HCT116 (cell line): ENCODE data around the gene GALNT2. TPM values are rescaled to one million over a fixed set of nuclear protein-coding genes. Genes with fewer than 3 reads are reported as not detected.

Experiments
- ATAC-seq: fragments of 200-7000 bp; cut with Tn5 transposase; 2 replicates; pipeline ENCODE4 v1.9.1; 2020; ENCODE audit warnings: mild to moderate bottlenecking, moderate library complexity
- BruUV-seq: library from RNA; stranded (reverse); fragments of 400-500 nt; replicated peaks from 2 replicates; lab custom pipeline; 2021; lab: Mats Ljungman, UMichigan
- CTCF ChIA-PET: fragments of 300-600 bp; sonication (Branson Sonifier 250); formaldehyde crosslinking; loops from one replicate; lab custom pipeline; 2021; ENCODE audit warnings: antibody characterized with exemption; lab: Charles Lee
- POLR2A ChIA-PET: fragments of 300-600, 350-600 bp; sonication (Branson Sonifier 250); formaldehyde crosslinking; loops from one replicate; lab custom pipeline; 2021; ENCODE audit warnings: antibody characterized with exemption; lab: Charles Lee
- RAD21 ChIA-PET, 2 experiments: fragments of 300-600 bp; sonication (Branson Sonifier 250); formaldehyde crosslinking; loops; one replicate each; lab custom pipeline; 2023; ENCODE audit warnings: low total read pairs in 2 of 2; ENCODE audit not compliant: uncharacterized antibody in 2 of 2, unreplicated experiment in 2 of 2, low non-redundant PET in 1 of 2; lab: Charles Lee
- DNase-seq: peaks from one replicate; pipeline ENCODE4 v3.0.0-alpha.2; 2010; ENCODE audit warnings: low read depth, low spot score
- H2AFZ ChIP-seq: fragments of 200-600 bp; shearing (Covaris generic), sonication (generic); 2 replicates; pipeline ENCODE4 v1.6.1; 2017; ENCODE audit warnings: low read depth, mixed run types, mixed read lengths, antibody characterized with exemption, low read length; ENCODE audit not compliant: poor library complexity, severe bottlenecking
- H3K27ac ChIP-seq: 2 replicates; pipeline ENCODE4 v1.5.1; 2012; ENCODE audit warnings: low read depth, low read length
- H3K27me3 ChIP-seq: fragments of 200-600 bp; sonication (generic); 2 replicates; pipeline ENCODE4 v1.6.1; 2016; ENCODE audit warnings: mixed run types, low read length, mixed read lengths; ENCODE audit not compliant: insufficient read depth
- H3K36me3 ChIP-seq, 2 experiments: fragments of 200-500 bp in 1 of 2; fragments of 200-600 bp in 1 of 2; sonication (Bioruptor generic) in 1 of 2; sonication (generic) in 1 of 2; 2 replicates each; pipeline versions ENCODE4 v1.5.1 to v1.6.1; 2014 to 2016; ENCODE audit warnings: low read length in 2 of 2, inconsistent platforms in 1 of 2, mixed read lengths in 1 of 2, mixed run types in 1 of 2; ENCODE audit not compliant: insufficient read depth in 2 of 2, control insufficient read depth in 1 of 2
- H3K4me1 ChIP-seq, 2 experiments: fragments of 200-600 bp in 1 of 2; sonication (generic) in 1 of 2; 2 replicates each; pipeline versions ENCODE4 v1.5.1 to v1.6.1; 2012 to 2017; ENCODE audit warnings: low read length in 2 of 2, inconsistent platforms in 1 of 2, mild to moderate bottlenecking in 1 of 2, mixed read lengths in 1 of 2, mixed run types in 1 of 2, moderate library complexity in 1 of 2; ENCODE audit not compliant: insufficient read depth in 2 of 2, control insufficient read depth in 1 of 2
- H3K4me2 ChIP-seq: fragments of 200-600 bp; sonication (generic); 2 replicates; pipeline ENCODE4 v1.6.1; 2017; ENCODE audit warnings: mixed run types, low read length, mixed read lengths
- H3K4me3 ChIP-seq, 2 experiments: fragments of 200-600 bp in 1 of 2; sonication (generic) in 1 of 2; replicated peaks in 1 of 2; 2 replicates each; pipeline ENCODE4 v1.5.1; 2011 to 2016; ENCODE audit warnings: low read length in 2 of 2, control low read depth in 1 of 2, low read depth in 1 of 2, mild to moderate bottlenecking in 1 of 2, mixed read lengths in 1 of 2, mixed run types in 1 of 2
- H3K79me2 ChIP-seq: fragments of 200-600 bp; sonication (generic); 2 replicates; pipeline ENCODE4 v1.6.1; 2017; ENCODE audit warnings: mild to moderate bottlenecking, mixed run types, low read length, moderate library complexity, mixed read lengths; ENCODE audit not compliant: insufficient read depth
- H3K9ac ChIP-seq: fragments of 200-600 bp; sonication (generic); 2 replicates; pipeline ENCODE4 v1.6.1; 2016; ENCODE audit warnings: low read length, mixed read lengths
- H3K9me2 ChIP-seq: fragments of 200-600 bp; sonication (generic), shearing (Covaris generic); 2 replicates; pipeline ENCODE4 v1.6.1; 2017; ENCODE audit warnings: mixed run types, mild to moderate bottlenecking, moderate library complexity; ENCODE audit not compliant: insufficient read depth
- H3K9me3 ChIP-seq, 2 experiments: fragments of 200-500 bp in 1 of 2; fragments of 200-600 bp in 1 of 2; sonication (Bioruptor generic) in 1 of 2; sonication (generic) in 1 of 2; 2 replicates each; pipeline ENCODE4 v1.6.1; 2014 to 2017; ENCODE audit warnings: low read length in 2 of 2, mixed read lengths in 2 of 2, inconsistent platforms in 1 of 2, low read depth in 1 of 2, mild to moderate bottlenecking in 1 of 2, mixed run types in 1 of 2, moderate library complexity in 1 of 2; ENCODE audit not compliant: control insufficient read depth in 1 of 2, insufficient read depth in 1 of 2
- H4K20me1 ChIP-seq: fragments of 200-600 bp; sonication (generic), shearing (Covaris generic); 2 replicates; pipeline ENCODE4 v1.6.1; 2017; ENCODE audit warnings: mixed run types, mild to moderate bottlenecking, moderate library complexity; ENCODE audit not compliant: insufficient read depth
- CBX3 ChIP-seq: IDR thresholded peaks from 2 replicates; pipeline ENCODE4 v1.6.1; 2012; ENCODE audit warnings: low read depth
- CEBPB ChIP-seq: IDR thresholded peaks from 2 replicates; pipeline ENCODE4 v1.6.1; 2012; ENCODE audit warnings: low read depth
- EGR1 ChIP-seq: IDR thresholded peaks from 2 replicates; pipeline ENCODE4 v1.6.1; 2012; ENCODE audit warnings: low read depth
- ELF1 ChIP-seq: IDR thresholded peaks from 2 replicates; pipeline ENCODE4 v1.6.1; 2012; ENCODE audit warnings: low read depth, borderline replicate concordance
- EZH2phosphoT487 ChIP-seq: fragments of 200-600 bp; IDR thresholded peaks from 2 replicates; pipeline ENCODE4 v1.6.1; 2018; ENCODE audit warnings: antibody characterized with exemption, borderline replicate concordance
- JUND ChIP-seq: IDR thresholded peaks from 2 replicates; pipeline ENCODE4 v1.6.1; 2012
- POLR2A ChIP-seq: IDR thresholded peaks from 2 replicates; pipeline ENCODE4 v1.7.0; 2011; ENCODE audit warnings: borderline replicate concordance; ENCODE audit not compliant: insufficient read depth, insufficient read length; ENCODE audit errors: extremely low read depth
- POLR2AphosphoS5 ChIP-seq: IDR thresholded peaks from 2 replicates; pipeline ENCODE4 v1.6.1; 2011; ENCODE audit warnings: mild to moderate bottlenecking, low read depth, low read length, moderate library complexity
- RAD21 ChIP-seq: IDR thresholded peaks from 2 replicates; pipeline ENCODE4 v1.6.1; 2012; ENCODE audit warnings: low read depth, mild to moderate bottlenecking
- SIN3A ChIP-seq: IDR thresholded peaks from 2 replicates; pipeline ENCODE4 v1.6.1; 2012; ENCODE audit warnings: low read depth
- SRF ChIP-seq: IDR thresholded peaks from 2 replicates; pipeline ENCODE4 v1.6.1; 2012; ENCODE audit warnings: low read depth
- TCF7L2 ChIP-seq: IDR thresholded peaks from 2 replicates; pipeline ENCODE4 v1.7.0; 2011; ENCODE audit warnings: borderline replicate concordance, inconsistent platforms; ENCODE audit not compliant: insufficient read depth, insufficient read length; ENCODE audit errors: extremely low read depth
- ZFX ChIP-seq: fragments of 450-650 bp; IDR thresholded peaks from 2 replicates; pipeline ENCODE4 v1.6.1; 2017
- ZNF274 ChIP-seq: fragments of 200-500 bp; sonication (Bioruptor generic); IDR thresholded peaks from 2 replicates; pipeline ENCODE4 v1.6.1; 2014; ENCODE audit warnings: mild to moderate bottlenecking, low read depth, low read length, inconsistent platforms
- intact Hi-C: fragments of 100-400 bp; cut with micrococcal nuclease; formaldehyde crosslinking; loops from 2 replicates; pipeline ENCODE4 v1.10.0; 2022
- total RNA-seq: library from RNA; stranded (reverse); gene quantifications from one replicate; pipeline ENCODE4 v1.2.1, GENCODE V29; 2021; ENCODE audit not compliant: unreplicated experiment
- TF ChIP-seq, protein P1 (sequence below), 3 experiments: fragments of 200-600 bp in 1 of 3; sonication (generic) in 1 of 3; IDR thresholded peaks in 2 of 3; conservative IDR thresholded peaks in 1 of 3; 2 replicates each; pipeline ENCODE4 v1.5.1; 2012 to 2017; ENCODE audit warnings: low read depth in 2 of 3, low read length in 2 of 3, antibody characterized with exemption in 1 of 3, borderline replicate concordance in 1 of 3, control low read depth in 1 of 3, mild to moderate bottlenecking in 1 of 3, mixed read lengths in 1 of 3, mixed run types in 1 of 3, moderate library complexity in 1 of 3; ENCODE audit not compliant: insufficient read depth in 1 of 3
- TF ChIP-seq, protein P2 (sequence below): IDR thresholded peaks from 2 replicates; pipeline ENCODE4 v1.6.1; 2012
- TF ChIP-seq, protein P3 (sequence below): IDR thresholded peaks from 2 replicates; pipeline ENCODE4 v1.6.1; 2011; ENCODE audit warnings: mild to moderate bottlenecking, low read length, moderate library complexity; ENCODE audit not compliant: insufficient replicate concordance; ENCODE audit errors: extremely low read depth

The GALNT2 gene
- total RNA-seq, 1 experiment from 2014 or later = 40.8 TPM

DNA sequence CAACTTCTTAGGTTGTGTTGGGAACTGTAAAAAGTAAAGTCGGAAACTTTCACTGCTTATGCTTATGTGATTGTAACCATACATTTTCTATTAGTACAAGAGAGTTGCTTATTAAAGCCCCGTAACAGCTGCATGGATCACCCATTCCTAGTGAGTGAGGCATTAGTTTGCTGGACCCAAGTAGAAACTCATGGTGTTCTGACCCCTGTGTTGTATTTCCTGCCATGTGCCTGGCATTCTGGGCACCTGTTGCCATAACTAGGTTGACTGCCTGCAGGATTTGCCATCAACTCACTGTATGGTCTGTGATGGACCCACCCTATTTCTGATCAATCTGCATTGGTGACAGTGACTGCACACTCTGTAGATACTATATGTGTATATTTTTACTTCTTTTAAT, 186.1 kb downstream of the GALNT2 start (continued):
- no peak for TF ChIP-seq CEBPB
- TF ChIP-seq EGR1 = no peak
- no peak for TF ChIP-seq POLR2A
- TF ChIP-seq, protein P1, sequence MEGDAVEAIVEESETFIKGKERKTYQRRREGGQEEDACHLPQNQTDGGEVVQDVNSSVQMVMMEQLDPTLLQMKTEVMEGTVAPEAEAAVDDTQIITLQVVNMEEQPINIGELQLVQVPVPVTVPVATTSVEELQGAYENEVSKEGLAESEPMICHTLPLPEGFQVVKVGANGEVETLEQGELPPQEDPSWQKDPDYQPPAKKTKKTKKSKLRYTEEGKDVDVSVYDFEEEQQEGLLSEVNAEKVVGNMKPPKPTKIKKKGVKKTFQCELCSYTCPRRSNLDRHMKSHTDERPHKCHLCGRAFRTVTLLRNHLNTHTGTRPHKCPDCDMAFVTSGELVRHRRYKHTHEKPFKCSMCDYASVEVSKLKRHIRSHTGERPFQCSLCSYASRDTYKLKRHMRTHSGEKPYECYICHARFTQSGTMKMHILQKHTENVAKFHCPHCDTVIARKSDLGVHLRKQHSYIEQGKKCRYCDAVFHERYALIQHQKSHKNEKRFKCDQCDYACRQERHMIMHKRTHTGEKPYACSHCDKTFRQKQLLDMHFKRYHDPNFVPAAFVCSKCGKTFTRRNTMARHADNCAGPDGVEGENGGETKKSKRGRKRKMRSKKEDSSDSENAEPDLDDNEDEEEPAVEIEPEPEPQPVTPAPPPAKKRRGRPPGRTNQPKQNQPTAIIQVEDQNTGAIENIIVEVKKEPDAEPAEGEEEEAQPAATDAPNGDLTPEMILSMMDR (IDR thresholded peaks at IDR 0.05 in 2 of 3, conservative IDR thresholded peaks at IDR 0.05 in 1 of 3; ENCODE audit: borderline replicate concordance in 1 of 3, insufficient read depth in 1 of 3, low read depth in 2 of 3, low read length in 2 of 3) = no peak
- TF ChIP-seq, protein P2, sequence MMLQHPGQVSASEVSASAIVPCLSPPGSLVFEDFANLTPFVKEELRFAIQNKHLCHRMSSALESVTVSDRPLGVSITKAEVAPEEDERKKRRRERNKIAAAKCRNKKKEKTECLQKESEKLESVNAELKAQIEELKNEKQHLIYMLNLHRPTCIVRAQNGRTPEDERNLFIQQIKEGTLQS = no peak
- no peak for TF ChIP-seq ZFX

DNA sequence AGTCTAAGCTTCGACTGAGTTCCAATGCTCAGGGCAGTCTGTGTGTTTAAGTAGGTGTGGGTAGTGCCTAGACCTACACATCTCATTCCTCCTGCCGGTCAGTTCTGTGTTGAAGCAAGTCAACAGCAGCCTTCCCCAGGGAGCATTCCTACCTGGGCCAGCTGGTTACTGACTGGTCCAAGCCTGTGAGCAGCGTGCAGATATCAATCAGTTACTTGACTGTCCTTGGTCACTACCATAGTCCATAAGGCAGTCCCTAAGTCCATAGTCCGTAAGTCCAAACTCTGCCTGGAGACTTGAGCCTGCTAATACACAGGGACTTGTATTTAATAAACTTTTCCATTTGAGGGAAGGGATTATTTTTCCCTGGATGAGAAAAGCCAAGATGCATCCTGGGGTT, 187.2 kb downstream of the GALNT2 start:
- intact Hi-C loops = no loop called here
- no TSS peak for BruUV-seq
- Histone ChIP-seq H3K4me2 (no peak overlapping the region), H2AFZ (no peak overlapping the region), H4K20me1 (no peaks in the 10 kb centered on the region), H3K4me3 (no peak overlapping the region), H3K9me2 (no peaks in the 10 kb centered on the region), H3K9ac (no peak overlapping the region), H3K27me3 (no peaks in the 10 kb centered on the region), H3K36me3 (peaks cover 0 to under 1% of the 10 kb centered on the region in 2 experiments; a peak in 1 of 4 replicates), H3K4me1 (no peaks in the 10 kb centered on the region), H3K9me3 (no peaks in the 10 kb centered on the region), H3K79me2 (no peaks in the 10 kb centered on the region), H3K27ac (no peak overlapping the region)
- no peak for DNase-seq
- ChIA-PET RAD21 (no interaction called here), CTCF (no interaction called here), POLR2A (no interaction called here)
- ATAC-seq = no peak
- TF ChIP-seq ZFX (no peak), ELF1 (no peak), SIN3A (no peak), EZH2phosphoT487 (no peak), TCF7L2 (no peak), CBX3 (no peak), ZNF274 (no peak), POLR2AphosphoS5 (no peak), SRF (no peak), RAD21 (no peak), JUND (no peak), EGR1 (no peak), POLR2A (no peak)
- TF ChIP-seq, protein P3, sequence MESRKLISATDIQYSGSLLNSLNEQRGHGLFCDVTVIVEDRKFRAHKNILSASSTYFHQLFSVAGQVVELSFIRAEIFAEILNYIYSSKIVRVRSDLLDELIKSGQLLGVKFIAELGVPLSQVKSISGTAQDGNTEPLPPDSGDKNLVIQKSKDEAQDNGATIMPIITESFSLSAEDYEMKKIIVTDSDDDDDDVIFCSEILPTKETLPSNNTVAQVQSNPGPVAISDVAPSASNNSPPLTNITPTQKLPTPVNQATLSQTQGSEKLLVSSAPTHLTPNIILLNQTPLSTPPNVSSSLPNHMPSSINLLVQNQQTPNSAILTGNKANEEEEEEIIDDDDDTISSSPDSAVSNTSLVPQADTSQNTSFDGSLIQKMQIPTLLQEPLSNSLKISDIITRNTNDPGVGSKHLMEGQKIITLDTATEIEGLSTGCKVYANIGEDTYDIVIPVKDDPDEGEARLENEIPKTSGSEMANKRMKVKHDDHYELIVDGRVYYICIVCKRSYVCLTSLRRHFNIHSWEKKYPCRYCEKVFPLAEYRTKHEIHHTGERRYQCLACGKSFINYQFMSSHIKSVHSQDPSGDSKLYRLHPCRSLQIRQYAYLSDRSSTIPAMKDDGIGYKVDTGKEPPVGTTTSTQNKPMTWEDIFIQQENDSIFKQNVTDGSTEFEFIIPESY = no peak
- TF ChIP-seq, protein P1 (IDR thresholded peaks at IDR 0.05 in 2 of 3, conservative IDR thresholded peaks at IDR 0.05 in 1 of 3; ENCODE audit: borderline replicate concordance in 1 of 3, insufficient read depth in 1 of 3, low read depth in 2 of 3, low read length in 2 of 3) = no peak
